CD4-positive, alpha-beta T cell treated with Interleukin-1 beta for 1 hour (primary cell): ENCODE data around the gene ATXN1.
A peak's percentile ranks its signal among the peaks of the same experiment; 100 is the strongest.
"Not testable (repeated sequence)": the region's sequence is repeated elsewhere in the genome, so short reads cannot be mapped to it uniquely, and the experiment has no call there.

Source experiments
- DNase-seq, 2 donors: peaks; one replicate each; pipeline ENCODE4 v3.0.0-alpha.2; 2020 to 2022

The ATXN1 gene

GRCh38 chr6:16760516-16761470, at the start of gene ATXN1:
TSS of gene ATXN1 (minus strand) at chr6:16761460.
- peak; percentile 44 to 60 for DNase-seq

- no peak for DNase-seq
Observed at GRCh38 chr6:16810411-16810810, 49.2 kb upstream of the ATXN1 start.

- no peak for DNase-seq
Observed at GRCh38 chr6:16809753-16810358, 48.6 kb upstream of the ATXN1 start.

- no peak for DNase-seq
Observed at GRCh38 chr6:16807956-16808355, 46.7 kb upstream of the ATXN1 start.

GRCh38 chr6:16806363-16806762, 45.1 kb upstream of the ATXN1 start:
- no peak for DNase-seq

GRCh38 chr6:16805243-16805950, 44.1 kb upstream of the ATXN1 start:
- DNase-seq, result no peak

- no peak for DNase-seq
Observed at GRCh38 chr6:16804546-16805242, 43.4 kb upstream of the ATXN1 start.

GRCh38 chr6:16803294-16804200, 42.3 kb upstream of the ATXN1 start:
- DNase-seq, result no peak

GRCh38 chr6:16802071-16802470, 40.8 kb upstream of the ATXN1 start:
- DNase-seq, result no peak

GRCh38 chr6:16800942-16801341, 39.7 kb upstream of the ATXN1 start:
- DNase-seq, result no peak

- no peak for DNase-seq
Observed at GRCh38 chr6:16800341-16800740, 39.1 kb upstream of the ATXN1 start.

GRCh38 chr6:16799279-16800193, 38.3 kb upstream of the ATXN1 start:
- no peak for DNase-seq

GRCh38 chr6:16793828-16794412, 32.7 kb upstream of the ATXN1 start:
- DNase-seq, result no peak

GRCh38 chr6:16789329-16790038, 28.2 kb upstream of the ATXN1 start:
- no peak for DNase-seq

- no peak for DNase-seq
Observed at GRCh38 chr6:16787128-16787682, 25.9 kb upstream of the ATXN1 start.

- no peak for DNase-seq
Observed at GRCh38 chr6:16785496-16785895, 24.2 kb upstream of the ATXN1 start.

GRCh38 chr6:16784957-16785356, 23.7 kb upstream of the ATXN1 start:
- DNase-seq, result not testable (repeated sequence)

- no peak for DNase-seq
Observed at GRCh38 chr6:16783952-16784565, 22.8 kb upstream of the ATXN1 start.

GRCh38 chr6:16783509-16783908, 22.2 kb upstream of the ATXN1 start:
- no peak for DNase-seq
